Measurements from ENCODE around the gene ZNF141.

- no peak for TF ChIP-seq POLR2A (IDR thresholded peaks at IDR 0.05; ENCODE audit: borderline replicate concordance, extremely low read depth, insufficient read depth, insufficient read length)
- TF ChIP-seq EZH2phosphoT487 (IDR thresholded peaks at IDR 0.05; ENCODE audit: borderline replicate concordance): no peak
- no peak for TF ChIP-seq RAD21 (IDR thresholded peaks at IDR 0.05; ENCODE audit: low read depth)
- no peak for TF ChIP-seq ZNF274 (IDR thresholded peaks at IDR 0.05; ENCODE audit: low read depth, low read length)
- no peak for TF ChIP-seq CTCF (IDR thresholded peaks at IDR 0.05 in 2 of 3, conservative IDR thresholded peaks at IDR 0.05 in 1 of 3; ENCODE audit: borderline replicate concordance in 1 of 3, insufficient read depth in 1 of 3, low read depth in 2 of 3, low read length in 2 of 3)
- no peak for TF ChIP-seq POLR2AphosphoS5 (IDR thresholded peaks at IDR 0.05; ENCODE audit: low read depth, low read length)
- no peak for TF ChIP-seq ZBTB33 (IDR thresholded peaks at IDR 0.05; ENCODE audit: extremely low read depth, insufficient replicate concordance, low read length)
- TF ChIP-seq MAX (IDR thresholded peaks at IDR 0.05): no peak
- no peak for TF ChIP-seq TCF7L2 (IDR thresholded peaks at IDR 0.05; ENCODE audit: borderline replicate concordance, extremely low read depth, insufficient read depth, insufficient read length)
- no peak for TF ChIP-seq CEBPB (IDR thresholded peaks at IDR 0.05; ENCODE audit: low read depth)
- no peak for TF ChIP-seq SIN3A (IDR thresholded peaks at IDR 0.05; ENCODE audit: low read depth)
- TF ChIP-seq ZFX (IDR thresholded peaks at IDR 0.05): no peak
- no peak for TF ChIP-seq ATF3 (IDR thresholded peaks at IDR 0.05)
- TF ChIP-seq SRF (IDR thresholded peaks at IDR 0.05; ENCODE audit: low read depth): no peak
These were observed 32.5 kb upstream of the ZNF141 start, which contains the start of gene ZNF732 for GRCh38 chr4:304969-305680.
